ENCODE data around the gene ZFAND6.
"Not testable (repeated sequence)": the region's sequence is repeated elsewhere in the genome, so short reads cannot be mapped to it uniquely, and the experiment has no call there.

Gene ZFAND6

DNA sequence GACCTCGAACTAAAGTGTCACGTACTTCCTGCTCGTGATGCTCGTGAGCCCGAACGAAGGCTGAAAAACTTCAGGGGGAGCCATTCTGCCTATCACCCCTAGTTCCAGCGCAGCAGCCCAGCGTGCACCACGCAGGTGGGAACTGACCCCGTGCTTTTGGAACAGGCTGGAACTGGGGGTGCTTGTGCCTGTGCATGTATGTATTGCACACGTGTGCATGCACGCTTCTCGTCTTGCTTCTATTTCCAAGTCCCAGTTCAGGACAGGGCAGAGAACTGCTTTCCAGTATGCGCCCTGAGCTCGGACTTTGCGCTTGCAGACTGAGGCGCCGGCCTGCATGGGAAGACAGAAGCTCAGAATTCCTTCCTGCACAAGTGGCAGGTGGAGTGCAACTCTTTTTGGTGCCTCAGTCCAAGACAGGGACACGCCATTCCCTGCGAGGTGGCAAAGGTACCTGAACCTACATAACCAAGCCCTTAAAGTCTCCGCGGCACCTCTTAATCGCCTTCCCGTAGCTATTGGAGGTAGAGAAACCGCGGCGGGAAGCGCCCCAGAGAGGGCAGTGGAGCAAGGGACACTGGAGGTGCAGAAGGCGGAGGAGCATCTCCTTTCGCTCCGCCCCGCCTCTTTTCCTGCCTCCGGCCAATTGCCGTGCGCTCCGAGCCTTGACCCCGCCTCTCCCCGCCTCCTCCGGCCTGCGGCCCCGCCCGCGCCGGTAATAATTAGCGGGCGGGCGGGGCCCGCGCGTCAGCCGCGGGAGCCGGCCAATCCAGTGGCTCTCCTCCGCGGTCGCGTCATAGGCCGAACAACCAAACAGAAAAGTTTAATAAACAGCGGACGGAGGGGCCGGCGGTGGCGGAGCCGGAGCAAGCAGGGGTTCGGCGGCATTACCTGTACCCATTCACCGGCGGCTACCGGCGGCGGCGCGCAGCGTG is at the start of gene ZFAND6:
ZFAND6 (plus strand) TSS at position 826 of the 935 bp plus-strand sequence. CDS start 60,669 bp downstream, outside the sequence.
- Histone ChIP-seq H3K27ac (ENCODE audit: low read length) (peak within 1 kb of the TSS; percentile 92), H3K4me3 (ENCODE audit: low read depth in 1 of 2, low read length in 2 of 2) (peak within 1 kb of the TSS; percentile 70 to 93), H3K36me3 (ENCODE audit: control insufficient read depth in 1 of 2, insufficient read depth in 2 of 2, low read length in 2 of 2) (no peaks in the 10 kb centered on the region), H3K9me3 (ENCODE audit: control insufficient read depth in 1 of 2, low read length in 2 of 2) (no peaks in the 10 kb centered on the region), H3K4me1 (ENCODE audit: control insufficient read depth in 1 of 2, insufficient read depth in 2 of 2, low read length in 2 of 2) (peaks cover 15 to 22% of the 10 kb centered on the region in 2 donors), H3K27me3 (ENCODE audit: low read depth, low read length) (no peaks in the 10 kb centered on the region)

DNA sequence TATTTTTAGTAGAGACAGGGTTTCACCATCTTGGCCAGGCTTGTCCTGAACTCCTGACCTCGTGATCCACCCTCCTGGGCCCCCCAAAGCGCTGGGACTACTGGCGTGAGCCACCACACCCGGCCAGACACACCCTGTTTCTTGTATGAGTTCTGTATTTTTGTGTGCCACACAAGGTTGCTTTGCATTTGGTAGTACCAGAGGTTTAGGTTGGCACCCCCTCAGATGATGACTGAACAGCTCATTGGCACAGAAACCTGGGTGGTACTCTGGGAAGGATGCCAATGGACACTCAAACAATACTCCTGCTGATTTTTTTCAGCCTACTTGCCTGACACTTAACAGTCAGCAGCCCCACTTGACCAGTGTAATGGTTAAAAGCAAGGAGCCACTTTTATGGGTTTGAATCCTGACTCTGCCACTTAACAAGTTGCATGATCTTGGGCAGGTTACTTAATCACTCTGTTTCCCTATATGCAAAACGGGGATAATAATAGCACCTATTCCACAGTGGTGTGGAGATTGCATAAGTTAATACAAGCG is 49.3 kb upstream of the ZFAND6 start:
- H3K27me3 ChIP-seq (ENCODE audit: low read depth, low read length), result no peaks in the 10 kb centered on the region
- H3K9me3 ChIP-seq (ENCODE audit: control insufficient read depth in 1 of 2, low read length in 2 of 2), result no peaks in the 10 kb centered on the region
- no peaks in the 10 kb centered on the region for H3K36me3 ChIP-seq (ENCODE audit: control insufficient read depth in 1 of 2, insufficient read depth in 2 of 2, low read length in 2 of 2)
- H3K27ac ChIP-seq (ENCODE audit: low read length), result no peak overlapping the region
- no peak overlapping the region for H3K4me3 ChIP-seq (ENCODE audit: low read depth in 1 of 2, low read length in 2 of 2)
- no peaks in the 10 kb centered on the region for H3K4me1 ChIP-seq (ENCODE audit: control insufficient read depth in 1 of 2, insufficient read depth in 2 of 2, low read length in 2 of 2)

DNA sequence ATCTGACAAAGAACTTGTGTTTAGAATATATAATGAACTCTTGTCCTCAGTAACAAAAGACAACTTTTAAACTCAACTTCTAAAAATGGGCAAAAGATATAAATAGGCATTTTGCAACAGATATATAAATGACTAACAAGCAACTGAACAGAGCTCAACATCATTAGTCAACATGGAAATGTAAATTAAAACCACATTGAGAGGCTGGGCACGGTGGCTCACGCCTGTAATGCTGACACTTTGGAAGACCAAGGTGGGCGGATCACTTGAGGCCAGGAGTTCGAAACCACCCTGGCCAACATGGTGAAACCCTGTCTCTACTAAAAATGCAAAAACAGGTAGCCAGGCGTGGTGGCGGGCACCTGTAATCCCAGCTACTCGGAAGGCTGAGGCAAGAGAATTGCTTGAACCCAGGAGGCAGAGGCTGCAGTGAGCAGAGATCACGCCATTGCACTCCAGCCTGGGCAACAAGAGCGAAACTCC is 48.4 kb upstream of the ZFAND6 start:
- not testable (repeated sequence) for H3K36me3 ChIP-seq (ENCODE audit: control insufficient read depth in 1 of 2, insufficient read depth in 2 of 2, low read length in 2 of 2); H3K9me3 ChIP-seq (ENCODE audit: control insufficient read depth in 1 of 2, low read length in 2 of 2); H3K27ac ChIP-seq (ENCODE audit: low read length); H3K4me3 ChIP-seq (ENCODE audit: low read depth in 1 of 2, low read length in 2 of 2); H3K27me3 ChIP-seq (ENCODE audit: low read depth, low read length); H3K4me1 ChIP-seq (ENCODE audit: control insufficient read depth in 1 of 2, insufficient read depth in 2 of 2, low read length in 2 of 2)

DNA sequence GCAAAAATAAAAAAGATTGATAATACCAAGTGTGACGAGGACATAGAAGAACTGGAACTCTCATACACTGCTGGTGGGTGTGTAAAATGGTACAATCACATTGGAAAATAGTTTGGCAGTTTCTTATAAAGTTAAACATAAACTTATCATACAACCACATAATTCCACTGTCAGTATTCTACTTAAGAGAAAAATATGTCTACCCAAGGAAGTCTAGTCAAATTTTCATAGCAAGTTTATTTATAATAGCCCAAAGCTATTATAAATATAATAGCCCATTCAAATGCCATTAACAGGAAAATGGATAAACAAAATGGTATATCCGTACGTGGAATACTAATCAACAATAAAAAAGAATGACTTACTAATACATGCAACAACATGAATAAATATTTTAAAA is 47.9 kb upstream of the ZFAND6 start:
- H3K4me3 ChIP-seq (ENCODE audit: low read depth in 1 of 2, low read length in 2 of 2), result no peak overlapping the region
- H3K9me3 ChIP-seq (ENCODE audit: control insufficient read depth in 1 of 2, low read length in 2 of 2), result no peaks in the 10 kb centered on the region

DNA sequence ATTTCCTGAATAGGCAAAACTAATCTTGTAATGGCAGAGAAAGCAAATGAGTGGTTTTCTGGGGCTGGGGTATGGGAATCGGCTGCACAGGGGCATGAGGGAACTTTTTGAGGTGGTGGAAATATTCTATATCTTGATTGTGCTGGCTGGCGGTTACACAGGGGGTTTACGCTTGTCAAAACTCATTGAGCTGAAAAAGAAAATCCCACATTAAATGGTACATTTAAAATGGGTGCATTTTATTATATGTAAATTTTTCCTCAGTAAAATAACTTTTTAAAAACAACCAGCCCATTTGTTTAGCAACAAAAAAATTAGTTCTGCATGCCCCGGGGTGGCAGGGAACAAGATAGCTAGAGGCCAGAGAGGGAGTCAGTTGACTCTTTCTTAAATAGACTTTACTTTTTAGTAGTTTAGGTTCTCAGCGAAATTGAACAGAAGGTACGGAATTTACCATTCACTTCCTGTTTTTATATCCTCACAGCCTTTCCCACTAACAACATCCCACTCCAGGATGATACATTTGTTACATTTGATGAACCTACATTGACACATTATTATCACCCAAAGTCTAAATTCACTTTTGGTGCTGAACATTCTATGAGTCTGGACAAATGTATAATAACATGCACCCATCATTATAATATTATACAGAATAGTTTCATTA is 47.3 kb upstream of the ZFAND6 start:
- no peaks in the 10 kb centered on the region for H3K27me3 ChIP-seq (ENCODE audit: low read depth, low read length)
- no peak overlapping the region for H3K4me3 ChIP-seq (ENCODE audit: low read depth in 1 of 2, low read length in 2 of 2)
- no peaks in the 10 kb centered on the region for H3K36me3 ChIP-seq (ENCODE audit: control insufficient read depth in 1 of 2, insufficient read depth in 2 of 2, low read length in 2 of 2)
- no peak overlapping the region for H3K27ac ChIP-seq (ENCODE audit: low read length)
- H3K9me3 ChIP-seq (ENCODE audit: control insufficient read depth in 1 of 2, low read length in 2 of 2), result no peaks in the 10 kb centered on the region
- H3K4me1 ChIP-seq (ENCODE audit: control insufficient read depth in 1 of 2, insufficient read depth in 2 of 2, low read length in 2 of 2), result no peaks in the 10 kb centered on the region

More for the DNA sequence above, 47.9 kb upstream of the ZFAND6 start:
- H3K27me3 ChIP-seq (ENCODE audit: low read depth, low read length), result no peaks in the 10 kb centered on the region
- no peaks in the 10 kb centered on the region for H3K4me1 ChIP-seq (ENCODE audit: control insufficient read depth in 1 of 2, insufficient read depth in 2 of 2, low read length in 2 of 2)
- H3K36me3 ChIP-seq (ENCODE audit: control insufficient read depth in 1 of 2, insufficient read depth in 2 of 2, low read length in 2 of 2), result no peaks in the 10 kb centered on the region
- no peak overlapping the region for H3K27ac ChIP-seq (ENCODE audit: low read length)

DNA sequence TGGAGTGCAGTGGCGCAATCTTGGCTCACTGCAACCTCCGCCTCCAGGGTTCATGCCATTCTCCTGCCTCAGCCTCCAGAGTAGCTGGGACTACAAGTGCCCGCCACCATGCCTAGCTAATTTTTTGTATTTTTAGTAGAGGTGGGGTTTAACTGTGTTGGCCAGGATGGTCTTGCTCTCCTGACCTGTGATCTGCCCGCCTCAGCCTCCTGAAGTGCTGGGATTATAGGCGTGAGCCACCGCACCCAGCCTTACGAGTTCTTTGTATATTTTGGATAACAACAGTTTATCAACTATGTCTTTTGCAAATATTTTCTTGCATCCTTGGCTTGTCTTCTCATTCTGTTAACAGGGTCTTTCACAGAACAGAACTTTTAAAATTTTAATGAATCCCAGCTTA is 45.3 kb upstream of the ZFAND6 start:
- not testable (repeated sequence) for H3K4me1 ChIP-seq (ENCODE audit: control insufficient read depth in 1 of 2, insufficient read depth in 2 of 2, low read length in 2 of 2); H3K27me3 ChIP-seq (ENCODE audit: low read depth, low read length); H3K4me3 ChIP-seq (ENCODE audit: low read depth in 1 of 2, low read length in 2 of 2); H3K27ac ChIP-seq (ENCODE audit: low read length); H3K9me3 ChIP-seq (ENCODE audit: control insufficient read depth in 1 of 2, low read length in 2 of 2); H3K36me3 ChIP-seq (ENCODE audit: control insufficient read depth in 1 of 2, insufficient read depth in 2 of 2, low read length in 2 of 2)

DNA sequence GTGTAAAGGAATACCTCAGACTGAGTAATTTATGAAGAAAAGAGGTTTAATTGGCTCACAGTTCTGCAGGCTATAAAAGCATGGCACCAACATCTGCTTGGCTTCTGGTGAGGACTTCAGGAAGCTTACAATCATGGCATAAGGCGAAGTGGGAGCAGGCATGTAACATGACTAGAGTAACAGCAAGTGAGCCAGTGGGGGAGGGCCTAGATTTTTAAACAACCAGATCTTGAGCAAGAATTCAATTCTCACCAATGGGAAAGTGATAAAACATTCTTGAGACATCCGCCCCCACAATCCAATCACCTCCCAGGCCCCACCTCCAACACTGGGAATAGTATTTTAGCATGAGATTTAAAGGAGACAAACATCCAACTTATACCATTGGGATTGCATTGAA is 44.3 kb upstream of the ZFAND6 start:
- Histone ChIP-seq H3K4me3 (ENCODE audit: low read depth in 1 of 2, low read length in 2 of 2) (no peak overlapping the region), H3K9me3 (ENCODE audit: control insufficient read depth in 1 of 2, low read length in 2 of 2) (no peaks in the 10 kb centered on the region), H3K27ac (ENCODE audit: low read length) (no peak overlapping the region), H3K36me3 (ENCODE audit: control insufficient read depth in 1 of 2, insufficient read depth in 2 of 2, low read length in 2 of 2) (no peaks in the 10 kb centered on the region), H3K27me3 (ENCODE audit: low read depth, low read length) (no peaks in the 10 kb centered on the region), H3K4me1 (ENCODE audit: control insufficient read depth in 1 of 2, insufficient read depth in 2 of 2, low read length in 2 of 2) (no peaks in the 10 kb centered on the region)

DNA sequence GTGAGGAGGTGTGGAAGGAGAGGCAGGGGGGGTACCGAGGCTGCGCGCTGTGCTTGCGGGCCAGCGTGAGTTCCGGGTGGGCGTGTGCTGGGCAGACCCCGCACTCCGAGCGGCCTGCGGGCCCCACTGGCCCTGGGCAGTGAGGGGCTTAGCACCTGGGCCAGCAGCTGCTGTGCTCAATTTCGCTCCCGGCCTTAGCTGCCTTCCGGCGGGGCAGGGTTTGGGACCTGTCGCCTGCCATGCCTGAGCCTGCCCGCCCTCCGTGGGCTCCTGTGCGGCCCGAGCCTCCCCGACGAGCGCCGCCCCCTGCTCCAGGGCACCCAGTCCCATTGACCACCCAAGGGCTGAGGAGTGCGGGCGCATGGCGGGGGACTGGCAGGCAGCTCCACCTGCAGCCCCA is 43.0 kb upstream of the ZFAND6 start:
- not testable (repeated sequence) for H3K36me3 ChIP-seq (ENCODE audit: control insufficient read depth in 1 of 2, insufficient read depth in 2 of 2, low read length in 2 of 2); H3K27me3 ChIP-seq (ENCODE audit: low read depth, low read length); H3K4me3 ChIP-seq (ENCODE audit: low read depth in 1 of 2, low read length in 2 of 2); H3K9me3 ChIP-seq (ENCODE audit: control insufficient read depth in 1 of 2, low read length in 2 of 2); H3K27ac ChIP-seq (ENCODE audit: low read length); H3K4me1 ChIP-seq (ENCODE audit: control insufficient read depth in 1 of 2, insufficient read depth in 2 of 2, low read length in 2 of 2)

DNA sequence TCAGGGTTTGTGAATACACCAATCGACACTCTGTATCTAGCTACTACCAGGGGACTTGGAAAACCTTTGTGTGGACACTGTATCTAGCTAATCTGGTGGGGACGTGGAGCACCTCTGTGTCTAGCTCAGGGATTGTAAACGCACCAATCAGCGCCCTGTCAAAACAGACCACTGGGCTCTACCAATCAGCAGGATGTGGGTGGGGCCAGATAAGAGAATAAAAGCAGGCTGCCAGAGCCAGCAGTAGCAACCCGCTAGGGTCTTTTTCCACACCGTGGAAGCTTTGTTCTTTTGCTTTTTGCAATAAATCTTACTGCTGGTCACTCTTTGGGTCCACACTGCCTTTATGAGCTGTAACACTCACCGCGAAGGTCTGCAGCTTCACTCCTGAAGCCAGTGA is 42.3 kb upstream of the ZFAND6 start:
- not testable (repeated sequence) for H3K27me3 ChIP-seq (ENCODE audit: low read depth, low read length); H3K36me3 ChIP-seq (ENCODE audit: control insufficient read depth in 1 of 2, insufficient read depth in 2 of 2, low read length in 2 of 2); H3K9me3 ChIP-seq (ENCODE audit: control insufficient read depth in 1 of 2, low read length in 2 of 2); H3K4me3 ChIP-seq (ENCODE audit: low read depth in 1 of 2, low read length in 2 of 2); H3K4me1 ChIP-seq (ENCODE audit: control insufficient read depth in 1 of 2, insufficient read depth in 2 of 2, low read length in 2 of 2); H3K27ac ChIP-seq (ENCODE audit: low read length)

DNA sequence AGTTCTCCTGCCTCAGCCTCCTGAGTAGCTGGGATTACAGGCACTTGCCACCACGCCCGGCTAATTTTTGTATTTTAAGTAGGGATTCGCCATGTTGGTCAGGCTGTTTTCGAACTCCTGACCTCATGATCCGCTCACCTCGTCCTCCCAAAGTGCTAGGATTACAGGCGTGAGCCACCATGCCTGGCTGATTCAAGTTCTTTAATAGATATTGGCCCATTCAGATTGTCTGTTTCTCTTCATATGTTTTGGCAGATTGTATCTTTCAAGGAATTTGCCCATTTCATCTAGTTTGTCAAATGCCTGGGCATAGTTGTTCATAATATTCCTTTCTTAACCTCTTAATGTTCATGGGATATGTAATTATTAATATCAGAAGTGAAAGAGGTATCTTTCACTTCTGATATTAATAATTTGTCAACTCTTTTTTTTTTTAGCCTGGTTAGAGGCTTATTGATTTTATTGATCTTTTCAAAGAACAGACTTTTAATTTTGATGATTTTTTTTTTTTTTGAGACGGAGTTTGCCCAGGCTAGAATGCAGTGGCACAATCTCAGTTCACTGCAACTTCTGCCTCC is 40.2 kb upstream of the ZFAND6 start:
- Histone ChIP-seq H3K27me3 (ENCODE audit: low read depth, low read length) (no peaks in the 10 kb centered on the region), H3K4me3 (ENCODE audit: low read depth in 1 of 2, low read length in 2 of 2) (no peak overlapping the region), H3K27ac (ENCODE audit: low read length) (no peak overlapping the region), H3K36me3 (ENCODE audit: control insufficient read depth in 1 of 2, insufficient read depth in 2 of 2, low read length in 2 of 2) (no peaks in the 10 kb centered on the region), H3K9me3 (ENCODE audit: control insufficient read depth in 1 of 2, low read length in 2 of 2) (no peaks in the 10 kb centered on the region), H3K4me1 (ENCODE audit: control insufficient read depth in 1 of 2, insufficient read depth in 2 of 2, low read length in 2 of 2) (no peaks in the 10 kb centered on the region)

DNA sequence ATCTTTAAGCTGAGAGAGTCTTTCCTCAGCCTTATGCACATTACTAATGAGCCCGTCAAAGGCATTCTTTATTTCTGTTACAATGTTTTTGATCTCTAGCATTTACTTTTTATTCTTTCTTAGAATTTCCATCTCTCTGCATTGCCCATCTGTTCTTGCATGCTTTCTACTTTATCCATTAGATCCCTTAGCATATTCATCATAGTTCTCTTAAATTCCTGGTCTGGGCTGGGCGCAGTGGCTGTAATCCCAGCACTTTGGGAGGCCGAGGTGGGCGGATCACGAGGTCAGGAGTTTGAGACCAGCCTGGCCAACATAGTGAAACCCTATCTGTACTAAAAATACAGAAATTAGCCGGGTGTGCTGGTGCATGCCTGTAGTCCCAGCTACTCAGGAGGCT is 39.3 kb upstream of the ZFAND6 start:
- H3K4me3 ChIP-seq (ENCODE audit: low read depth in 1 of 2, low read length in 2 of 2); H3K9me3 ChIP-seq (ENCODE audit: control insufficient read depth in 1 of 2, low read length in 2 of 2); H3K27me3 ChIP-seq (ENCODE audit: low read depth, low read length); H3K36me3 ChIP-seq (ENCODE audit: control insufficient read depth in 1 of 2, insufficient read depth in 2 of 2, low read length in 2 of 2); H3K27ac ChIP-seq (ENCODE audit: low read length); H3K4me1 ChIP-seq (ENCODE audit: control insufficient read depth in 1 of 2, insufficient read depth in 2 of 2, low read length in 2 of 2): not testable (repeated sequence)
